Endodermal cell (in vitro differentiated cells): ENCODE measurements around the gene ANKRD12. TPM values are rescaled to one million over a fixed set of nuclear protein-coding genes. Genes with fewer than 3 reads are reported as not detected.

Source experiments
- DNase-seq: peaks from one replicate; pipeline ENCODE4 v3.0.0-alpha.2; 2017
- H3K27ac ChIP-seq: 2 replicates; pipeline ENCODE4 v1.5.1; 2013; ENCODE audit warnings: mild to moderate bottlenecking, low read depth, low read length, moderate library complexity
- H3K27me3 ChIP-seq: 2 replicates; pipeline ENCODE4 v1.6.1; 2013; ENCODE audit warnings: mild to moderate bottlenecking, low read length, moderate library complexity; ENCODE audit not compliant: insufficient read depth, control insufficient read depth, poor library complexity, severe bottlenecking
- H3K36me3 ChIP-seq: 2 replicates; pipeline ENCODE4 v1.7.0; 2013; ENCODE audit warnings: mild to moderate bottlenecking, low read length, moderate library complexity; ENCODE audit not compliant: control insufficient read depth, insufficient read depth
- H3K4me1 ChIP-seq: one replicate; pipeline ENCODE4 v1.7.0; 2013; ENCODE audit warnings: low read length; ENCODE audit not compliant: control insufficient read depth, insufficient read depth
- H3K4me3 ChIP-seq: 2 replicates; pipeline ENCODE4 v1.5.1; 2013; ENCODE audit warnings: mild to moderate bottlenecking, low read length, moderate library complexity
- H3K9ac ChIP-seq: 2 replicates; pipeline ENCODE4 v1.6.1; 2013; ENCODE audit warnings: mild to moderate bottlenecking, low read length, moderate library complexity; ENCODE audit not compliant: poor library complexity, severe bottlenecking; ENCODE audit errors: extremely low read depth
- H3K9me3 ChIP-seq: 2 replicates; pipeline ENCODE4 v1.6.1; 2013; ENCODE audit warnings: mild to moderate bottlenecking, low read length, moderate library complexity; ENCODE audit not compliant: control insufficient read depth
- H3K27ac Mint-ChIP-seq: 2 replicates; pipeline ENCODE4 v1.8.0; 2020; ENCODE audit warnings: mixed read lengths
- H3K27me3 Mint-ChIP-seq: 2 replicates; pipeline ENCODE4 v1.8.0; 2021; ENCODE audit warnings: mild to moderate bottlenecking, mixed read lengths; ENCODE audit not compliant: insufficient read depth
- H3K36me3 Mint-ChIP-seq: 2 replicates; pipeline ENCODE4 v1.8.0; 2020; ENCODE audit warnings: low read depth, mixed read lengths
- H3K4me1 Mint-ChIP-seq: 2 replicates; pipeline ENCODE4 v1.8.0; 2020; ENCODE audit warnings: mixed read lengths
- H3K4me3 Mint-ChIP-seq: 2 replicates; pipeline ENCODE4 v1.8.0; 2020; ENCODE audit warnings: mild to moderate bottlenecking, moderate library complexity, mixed read lengths
- H3K9me3 Mint-ChIP-seq: 2 replicates; pipeline ENCODE4 v1.8.0; 2020; ENCODE audit warnings: mild to moderate bottlenecking, mixed read lengths
- WGBS, 2 experiments: methylation state at CpG; one replicate each; pipeline versions ENCODE4 v1.1.5 to v1.1.7; 2013; ENCODE audit warnings: missing lambda C conversion rate in 2 of 2, mixed read lengths in 1 of 2; ENCODE audit not compliant: insufficient coverage in 1 of 2, insufficient read length in 1 of 2; 5-methylcytosine and 5-hydroxymethylcytosine counted together
- total RNA-seq, 2 donors: library from RNA; stranded (reverse); fragmentation: NEBNext Ultra II Directional in 1 of 2; extraction: Animal tissue kit (Norgen Biotek cat#: 25700) in 1 of 2; gene quantifications; 2 replicates in 1 of 2; 3 replicates in 1 of 2; pipeline ENCODE4 v1.2.1, GENCODE V29; 2021
- TF ChIP-seq, protein P1 (sequence below): fragments of 200-600 bp; sonication (generic); conservative IDR thresholded peaks from 2 replicates; pipeline ENCODE4 v1.5.0; 2021; ENCODE audit warnings: antibody characterized with exemption, mild to moderate bottlenecking

The ANKRD12 gene
- total RNA-seq, 2 donors from 2014 or later: 36.0 to 41.6 TPM

DNA sequence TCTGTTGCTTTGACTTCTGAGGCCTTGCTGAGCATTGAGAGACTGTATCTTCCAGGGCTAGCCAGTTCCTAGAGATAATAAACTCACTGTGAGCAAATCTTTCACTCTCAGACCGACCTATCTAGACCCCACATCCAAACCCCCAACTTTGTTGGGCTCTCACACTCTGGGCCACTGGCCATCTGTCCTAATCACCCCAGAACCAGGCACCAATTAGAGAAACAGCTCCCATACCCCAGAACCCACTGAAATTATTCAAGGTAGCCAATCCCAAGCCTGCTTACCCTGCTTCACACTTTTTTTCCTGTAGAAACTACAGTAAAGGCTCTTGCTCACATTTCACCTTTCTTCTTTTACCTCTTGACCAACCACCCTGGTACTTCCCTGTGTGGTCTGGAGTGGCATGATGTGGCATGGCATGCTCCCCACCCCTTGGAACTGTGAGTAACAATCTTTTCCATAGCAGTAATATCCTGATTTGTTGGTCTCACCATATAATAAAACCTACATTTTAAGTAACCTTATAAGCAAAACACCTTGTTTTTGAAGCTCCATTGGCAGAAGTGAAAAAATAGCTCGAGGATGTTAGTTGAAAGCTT lies 55.2 kb downstream of the ANKRD12 start:
- no peak overlapping the region for H3K4me3 Mint-ChIP-seq
- H3K27me3 Mint-ChIP-seq: no peaks in the 10 kb centered on the region
- DNase-seq: no peak
- Histone ChIP-seq H3K9ac (no peak overlapping the region), H3K4me1 (no peaks in the 10 kb centered on the region), H3K9me3 (no peaks in the 10 kb centered on the region), H3K4me3 (no peak overlapping the region), H3K27me3 (no peaks in the 10 kb centered on the region), H3K36me3 (peaks cover 14% of the 10 kb centered on the region), H3K27ac (no peak overlapping the region)
- peak overlapping the region; percentile 60 for H3K27ac Mint-ChIP-seq
- peaks cover 24% of the 10 kb centered on the region for H3K36me3 Mint-ChIP-seq
- H3K9me3 Mint-ChIP-seq: no peaks in the 10 kb centered on the region
- H3K4me1 Mint-ChIP-seq: peaks cover 4% of the 10 kb centered on the region
- 80 to 100% methylated on average over 1 to 2 of the region's 2 CpGs for WGBS, 2 experiments
- TF ChIP-seq, protein P1, sequence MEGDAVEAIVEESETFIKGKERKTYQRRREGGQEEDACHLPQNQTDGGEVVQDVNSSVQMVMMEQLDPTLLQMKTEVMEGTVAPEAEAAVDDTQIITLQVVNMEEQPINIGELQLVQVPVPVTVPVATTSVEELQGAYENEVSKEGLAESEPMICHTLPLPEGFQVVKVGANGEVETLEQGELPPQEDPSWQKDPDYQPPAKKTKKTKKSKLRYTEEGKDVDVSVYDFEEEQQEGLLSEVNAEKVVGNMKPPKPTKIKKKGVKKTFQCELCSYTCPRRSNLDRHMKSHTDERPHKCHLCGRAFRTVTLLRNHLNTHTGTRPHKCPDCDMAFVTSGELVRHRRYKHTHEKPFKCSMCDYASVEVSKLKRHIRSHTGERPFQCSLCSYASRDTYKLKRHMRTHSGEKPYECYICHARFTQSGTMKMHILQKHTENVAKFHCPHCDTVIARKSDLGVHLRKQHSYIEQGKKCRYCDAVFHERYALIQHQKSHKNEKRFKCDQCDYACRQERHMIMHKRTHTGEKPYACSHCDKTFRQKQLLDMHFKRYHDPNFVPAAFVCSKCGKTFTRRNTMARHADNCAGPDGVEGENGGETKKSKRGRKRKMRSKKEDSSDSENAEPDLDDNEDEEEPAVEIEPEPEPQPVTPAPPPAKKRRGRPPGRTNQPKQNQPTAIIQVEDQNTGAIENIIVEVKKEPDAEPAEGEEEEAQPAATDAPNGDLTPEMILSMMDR: no peak

DNA sequence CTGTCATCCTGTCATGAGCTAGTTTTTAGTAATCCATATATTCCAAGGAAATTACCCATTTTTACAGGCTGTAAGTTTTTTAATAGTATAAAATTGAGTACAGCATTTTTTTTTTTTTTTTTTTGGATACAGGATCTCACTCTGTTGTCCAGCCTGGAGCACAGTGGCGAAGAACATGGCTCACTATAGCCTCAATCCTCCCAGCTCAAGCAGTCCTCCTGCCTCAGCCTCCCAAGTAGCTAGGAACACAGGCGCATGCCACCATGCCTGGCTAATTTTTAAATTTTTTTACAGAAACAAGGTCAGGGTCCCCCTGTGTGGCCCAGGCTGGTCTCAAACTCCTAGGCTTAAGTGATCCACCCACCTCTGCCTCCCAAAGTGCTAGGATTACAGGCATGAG lies 56.5 kb downstream of the ANKRD12 start:
- Mint-ChIP-seq H3K4me1 (peaks cover 8% of the 10 kb centered on the region), H3K36me3 (peaks cover 25% of the 10 kb centered on the region)
- 75 to 94% methylated on average over 2 of the region's 2 CpGs for WGBS, 2 experiments

DNA sequence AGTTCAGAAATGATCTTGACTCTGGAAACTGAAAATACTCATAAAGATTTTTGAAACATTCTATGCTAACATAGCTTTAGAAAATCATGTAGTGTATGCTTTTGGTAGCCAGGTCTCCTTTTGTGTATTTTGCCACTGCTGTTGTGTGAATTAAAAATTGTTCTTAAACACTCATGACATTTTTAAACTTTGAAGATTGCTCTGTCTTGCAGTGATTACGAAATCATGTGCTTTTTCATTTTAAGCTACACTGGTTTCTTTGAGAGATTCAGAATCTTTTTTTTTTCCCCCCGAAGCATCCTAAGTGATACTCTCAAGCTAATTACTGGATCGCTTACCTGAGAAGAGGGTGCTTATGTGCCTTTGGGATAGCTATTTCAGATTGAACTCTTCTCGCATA lies 60.0 kb downstream of the ANKRD12 start:
- no peak overlapping the region for H3K4me3 ChIP-seq
- no peaks in the 10 kb centered on the region for H3K27me3 ChIP-seq
- TF ChIP-seq, protein P1: no peak
- peaks cover 19% of the 10 kb centered on the region for H3K4me1 Mint-ChIP-seq
- peaks cover 6% of the 10 kb centered on the region for H3K36me3 ChIP-seq
- no peaks in the 10 kb centered on the region for H3K9me3 Mint-ChIP-seq
- WGBS, 2 experiments: 91 to 100% methylated on average over 1 to 4 of the region's 4 CpGs
- no peak for DNase-seq
- no peak overlapping the region for H3K27ac ChIP-seq
- H3K9me3 ChIP-seq: no peaks in the 10 kb centered on the region
- no peak overlapping the region for H3K27ac Mint-ChIP-seq
- H3K4me1 ChIP-seq: no peaks in the 10 kb centered on the region
- no peak overlapping the region for H3K4me3 Mint-ChIP-seq
- H3K36me3 Mint-ChIP-seq: peaks cover 16% of the 10 kb centered on the region
- no peak overlapping the region for H3K9ac ChIP-seq
- no peaks in the 10 kb centered on the region for H3K27me3 Mint-ChIP-seq

More for the DNA sequence above, 56.5 kb downstream of the ANKRD12 start:
- Histone ChIP-seq H3K9me3 (no peaks in the 10 kb centered on the region), H3K9ac (no peak overlapping the region), H3K4me3 (no peak overlapping the region), H3K27ac (no peak overlapping the region), H3K4me1 (no peaks in the 10 kb centered on the region), H3K27me3 (no peaks in the 10 kb centered on the region), H3K36me3 (peaks cover 14% of the 10 kb centered on the region)
- DNase-seq: no peak
- TF ChIP-seq, protein P1: no peak
- H3K4me3 Mint-ChIP-seq: no peak overlapping the region
- no peaks in the 10 kb centered on the region for H3K9me3 Mint-ChIP-seq
- no peak overlapping the region for H3K27ac Mint-ChIP-seq
- no peaks in the 10 kb centered on the region for H3K27me3 Mint-ChIP-seq
